ENCODE results near the gene C11orf68.

Gene C11orf68

GRCh38 chr11:65887723-65888162 is 31.1 kb downstream of the C11orf68 start:
- Mint-ChIP-seq H3K4me3 (peak overlapping the region; percentile 89 to 93), H3K36me3 (ENCODE audit: insufficient read depth) (peaks cover 42% of the 10 kb centered on the region), H3K9me3 (no peaks in the 10 kb centered on the region), H3K27ac (peak overlapping the region; percentile 90 to 92), H3K27me3 (no peaks in the 10 kb centered on the region), H3K4me1 (ENCODE audit: low read depth in 2 of 2) (peaks cover 61 to 63% of the 10 kb centered on the region in 2 donors)
- DNase-seq (no peak), ATAC-seq (replicated peaks) (no peak)

DNA sequence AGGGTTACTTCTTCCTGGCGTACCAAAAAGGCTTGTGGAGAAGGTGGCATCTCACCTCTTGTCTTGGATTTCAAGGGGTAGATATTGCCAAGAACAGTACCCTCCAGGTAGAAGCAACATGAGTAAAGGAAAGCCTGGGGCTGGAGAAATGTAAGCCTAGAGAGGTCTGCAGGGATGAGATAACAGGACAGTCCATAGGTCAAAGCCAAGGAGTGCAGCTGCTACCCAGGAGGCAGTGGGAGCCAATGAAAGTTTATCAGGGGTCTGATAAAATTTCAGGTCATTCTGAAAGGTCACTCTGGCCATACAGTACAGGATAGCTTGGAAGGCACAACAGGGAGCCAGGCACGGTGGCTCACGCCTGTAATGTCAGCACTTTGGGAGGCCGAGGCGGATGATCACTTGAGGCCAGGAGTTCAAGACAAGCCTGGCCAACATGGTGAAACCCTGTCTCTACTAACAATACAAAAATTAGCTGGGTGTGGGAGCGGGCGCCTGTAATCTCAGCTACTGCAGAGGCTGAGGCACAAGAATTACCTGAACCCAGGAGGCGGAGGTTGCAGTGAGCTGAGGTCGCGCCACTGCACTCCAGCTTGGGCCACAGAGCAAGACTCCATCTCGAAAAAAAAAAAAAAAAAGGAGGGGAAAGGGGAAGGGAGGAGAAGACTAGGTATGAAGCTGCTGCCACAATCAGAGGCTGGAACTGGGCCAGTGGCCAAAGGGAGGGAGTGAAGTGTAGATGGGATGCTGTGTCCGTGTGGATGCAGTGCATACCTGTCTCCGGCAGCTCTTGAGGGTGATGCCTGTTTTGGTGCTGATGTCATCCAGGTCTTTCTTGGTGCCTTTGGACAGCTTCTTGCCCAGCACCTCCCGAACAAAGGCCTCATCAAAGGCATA is 31.8 kb downstream of the C11orf68 start:
- Mint-ChIP-seq H3K36me3 (ENCODE audit: insufficient read depth) (peaks cover 37% of the 10 kb centered on the region), H3K4me1 (ENCODE audit: low read depth in 2 of 2) (peaks cover 54 to 56% of the 10 kb centered on the region in 2 donors)

DNA sequence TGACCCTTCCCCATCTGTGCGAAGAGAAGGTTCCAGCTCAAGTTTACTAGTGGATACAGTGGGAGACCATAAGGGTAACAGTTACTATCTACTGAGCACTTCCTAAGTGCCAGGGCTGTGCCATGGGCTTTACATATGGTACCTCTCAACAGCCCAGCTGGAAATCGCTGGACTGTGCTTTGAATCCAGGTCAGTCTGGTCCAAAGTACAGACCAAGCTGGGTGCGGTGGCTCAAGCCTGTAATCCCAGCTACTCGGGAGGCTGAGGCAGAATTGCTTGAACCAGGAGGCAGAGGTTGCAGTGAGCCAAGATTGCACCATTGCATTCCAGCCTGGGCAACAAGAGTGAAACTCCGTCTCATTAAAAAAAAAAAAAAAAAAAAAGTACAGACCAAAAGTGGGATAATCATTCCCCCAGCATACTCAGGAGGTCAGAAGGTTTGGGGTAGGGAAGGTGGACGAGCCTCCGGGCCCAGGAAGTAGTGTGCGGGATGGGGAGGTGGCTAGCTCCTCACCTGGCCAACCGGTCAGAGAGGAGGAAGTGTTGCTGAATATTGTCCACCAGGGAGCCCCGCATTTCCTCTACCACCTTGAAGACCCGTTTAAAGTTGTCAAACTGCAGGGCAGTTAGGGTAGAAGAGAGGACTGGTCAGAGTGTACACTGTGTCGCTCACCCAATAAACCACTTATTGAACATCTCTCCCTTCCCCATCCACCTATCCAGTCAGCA is 32.9 kb downstream of the C11orf68 start:
- Mint-ChIP-seq H3K4me3 (no peak overlapping the region), H3K9me3 (no peaks in the 10 kb centered on the region), H3K27me3 (no peaks in the 10 kb centered on the region), H3K4me1 (ENCODE audit: low read depth in 2 of 2) (peaks cover 58 to 60% of the 10 kb centered on the region in 2 donors), H3K36me3 (ENCODE audit: insufficient read depth) (peaks cover 37% of the 10 kb centered on the region), H3K27ac (peak overlapping the region in 1 of 2 donors; percentile 90)
- DNase-seq (no peak), ATAC-seq (replicated peaks) (no peak)

More for the DNA sequence above, 31.8 kb downstream of the C11orf68 start:
- no peaks in the 10 kb centered on the region for H3K27me3 Mint-ChIP-seq
- no peaks in the 10 kb centered on the region for H3K9me3 Mint-ChIP-seq
- H3K27ac Mint-ChIP-seq = peak overlapping the region; percentile 90 to 92
- DNase-seq (no peak), ATAC-seq (replicated peaks) (no peak)
- peak overlapping the region; percentile 89 to 93 for H3K4me3 Mint-ChIP-seq

GRCh38 chr11:65885231-65885630 is 33.6 kb downstream of the C11orf68 start:
- Mint-ChIP-seq H3K4me1 (ENCODE audit: low read depth in 2 of 2) (peaks cover 64 to 66% of the 10 kb centered on the region in 2 donors), H3K27ac (peak overlapping the region; percentile 76 to 87), H3K36me3 (ENCODE audit: insufficient read depth) (peaks cover 41% of the 10 kb centered on the region), H3K27me3 (no peaks in the 10 kb centered on the region), H3K9me3 (no peaks in the 10 kb centered on the region), H3K4me3 (no peak overlapping the region)
- DNase-seq = no peak
- no peak for ATAC-seq (replicated peaks)

- H3K36me3 Mint-ChIP-seq (ENCODE audit: insufficient read depth) = peaks cover 41% of the 10 kb centered on the region
- H3K27me3 Mint-ChIP-seq = no peaks in the 10 kb centered on the region
- H3K4me1 Mint-ChIP-seq (ENCODE audit: low read depth in 2 of 2) = peaks cover 62 to 64% of the 10 kb centered on the region in 2 donors
- H3K9me3 Mint-ChIP-seq = no peaks in the 10 kb centered on the region
- H3K27ac Mint-ChIP-seq = peak overlapping the region; percentile 76 to 87
- ATAC-seq (replicated peaks) (peak; percentile 50), DNase-seq (peak; percentile 75 to 80 (median 78))
- no peak overlapping the region for H3K4me3 Mint-ChIP-seq
Measured at GRCh38 chr11:65884716-65885092, 34.2 kb downstream of the C11orf68 start.

DNA sequence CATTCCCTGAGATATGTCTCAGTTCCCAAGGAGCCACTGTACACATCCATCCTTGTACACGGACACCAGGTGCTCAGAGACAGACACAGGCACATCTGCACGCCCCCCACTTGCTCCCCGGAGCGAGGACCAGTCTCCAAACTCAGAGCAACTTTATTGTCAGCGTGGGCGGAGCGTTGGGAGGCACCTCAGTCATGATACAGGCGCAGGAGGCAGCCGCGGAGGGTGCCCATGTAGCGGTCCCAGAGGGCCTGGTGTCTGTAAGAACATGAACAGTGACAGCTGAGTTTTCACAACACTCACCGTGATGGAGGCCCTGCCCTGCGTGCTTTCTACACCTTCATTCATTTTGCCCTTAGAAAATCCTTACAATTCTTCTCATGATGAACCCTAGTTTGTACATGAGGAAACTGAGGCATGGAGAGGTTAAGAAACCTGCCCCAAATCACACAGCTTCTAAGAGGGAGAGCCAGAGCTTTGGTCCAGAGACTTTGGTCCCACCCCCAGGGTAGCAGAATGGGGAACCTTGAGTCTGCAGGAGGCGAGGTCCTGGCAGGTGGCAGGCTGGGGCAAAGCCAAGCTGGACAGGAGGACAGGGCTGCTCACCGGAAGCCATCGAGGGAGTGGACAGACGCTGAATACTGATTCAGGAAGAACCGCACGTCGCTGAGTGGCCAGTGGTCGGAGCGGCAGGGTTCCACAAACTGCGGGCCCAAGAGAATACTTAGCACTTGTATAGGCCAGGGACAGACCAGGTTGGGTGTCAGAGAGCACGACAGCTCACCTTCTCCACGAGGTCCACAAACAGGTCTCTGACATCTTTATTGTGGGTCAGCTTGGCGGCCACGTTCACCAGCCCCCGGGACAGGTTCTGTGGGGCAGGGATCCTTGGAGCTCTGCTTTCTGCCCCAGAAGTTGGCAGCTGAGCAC is 34.8 kb downstream of the C11orf68 start:
- Mint-ChIP-seq H3K4me3 (no peak overlapping the region), H3K27me3 (no peaks in the 10 kb centered on the region), H3K9me3 (no peaks in the 10 kb centered on the region), H3K27ac (peak overlapping the region; percentile 76 to 87), H3K4me1 (ENCODE audit: low read depth in 2 of 2) (peaks cover 62 to 63% of the 10 kb centered on the region in 2 donors), H3K36me3 (ENCODE audit: insufficient read depth) (peaks cover 41% of the 10 kb centered on the region)
- DNase-seq (no peak), ATAC-seq (replicated peaks) (no peak)

- Mint-ChIP-seq H3K27ac (peak overlapping the region in 1 of 2 donors; percentile 31), H3K27me3 (no peaks in the 10 kb centered on the region), H3K4me1 (ENCODE audit: low read depth in 2 of 2) (peaks cover 62 to 64% of the 10 kb centered on the region in 2 donors), H3K4me3 (no peak overlapping the region), H3K9me3 (no peaks in the 10 kb centered on the region), H3K36me3 (ENCODE audit: insufficient read depth) (peaks cover 37% of the 10 kb centered on the region)
- DNase-seq (no peak), ATAC-seq (replicated peaks) (no peak)
Measured at GRCh38 chr11:65883058-65883761, 35.7 kb downstream of the C11orf68 start.

DNA sequence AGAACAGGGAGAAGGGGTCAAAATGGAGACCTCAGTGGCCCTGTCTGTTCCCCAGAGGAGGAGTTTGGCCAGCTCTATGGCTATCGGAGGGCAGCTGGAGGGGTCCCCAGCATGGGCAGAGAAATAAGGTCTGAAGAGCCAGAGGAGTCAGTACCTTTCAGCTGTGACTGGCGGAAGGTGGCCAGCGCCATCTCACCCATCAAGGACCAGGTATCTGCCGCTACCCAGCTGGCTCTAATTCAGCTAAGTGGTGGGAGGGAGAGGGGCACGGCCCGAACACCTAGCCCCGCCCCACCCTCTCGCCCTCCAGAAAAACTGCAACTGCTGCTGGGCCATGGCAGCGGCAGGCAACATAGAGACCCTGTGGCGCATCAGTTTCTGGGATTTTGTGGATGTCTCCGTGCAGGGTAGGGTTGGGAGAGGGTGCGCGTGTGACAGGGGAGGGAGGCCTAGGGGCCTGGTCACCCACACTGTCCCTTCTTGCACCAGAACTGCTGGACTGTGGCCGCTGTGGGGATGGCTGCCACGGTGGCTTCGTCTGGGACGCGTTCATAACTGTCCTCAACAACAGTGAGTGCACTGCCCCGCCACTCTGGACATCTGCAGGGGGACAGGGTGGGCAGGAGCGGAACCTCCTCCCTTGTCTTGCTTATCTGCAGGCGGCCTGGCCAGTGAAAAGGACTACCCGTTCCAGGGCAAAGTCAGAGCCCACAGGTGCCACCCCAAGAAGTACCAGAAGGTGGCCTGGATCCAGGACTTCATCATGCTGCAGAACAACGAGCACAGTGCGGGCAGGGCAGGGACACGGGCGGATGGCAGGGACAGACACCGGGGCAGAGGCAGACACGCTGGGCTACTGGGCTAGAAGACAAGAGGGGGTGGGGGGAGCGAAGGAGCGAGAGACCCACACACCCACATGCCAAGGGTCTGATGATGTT is 36.5 kb downstream of the C11orf68 start:
- H3K27me3 Mint-ChIP-seq = no peaks in the 10 kb centered on the region
- H3K4me3 Mint-ChIP-seq = peak overlapping the region; percentile 53 to 88
- ATAC-seq (replicated peaks) (no peak), DNase-seq (no peak)
- peaks cover 60 to 62% of the 10 kb centered on the region in 2 donors for H3K4me1 Mint-ChIP-seq (ENCODE audit: low read depth in 2 of 2)
- H3K27ac Mint-ChIP-seq = peak overlapping the region; percentile 31 to 92
- no peaks in the 10 kb centered on the region for H3K9me3 Mint-ChIP-seq
- H3K36me3 Mint-ChIP-seq (ENCODE audit: insufficient read depth) = peaks cover 30% of the 10 kb centered on the region

DNA sequence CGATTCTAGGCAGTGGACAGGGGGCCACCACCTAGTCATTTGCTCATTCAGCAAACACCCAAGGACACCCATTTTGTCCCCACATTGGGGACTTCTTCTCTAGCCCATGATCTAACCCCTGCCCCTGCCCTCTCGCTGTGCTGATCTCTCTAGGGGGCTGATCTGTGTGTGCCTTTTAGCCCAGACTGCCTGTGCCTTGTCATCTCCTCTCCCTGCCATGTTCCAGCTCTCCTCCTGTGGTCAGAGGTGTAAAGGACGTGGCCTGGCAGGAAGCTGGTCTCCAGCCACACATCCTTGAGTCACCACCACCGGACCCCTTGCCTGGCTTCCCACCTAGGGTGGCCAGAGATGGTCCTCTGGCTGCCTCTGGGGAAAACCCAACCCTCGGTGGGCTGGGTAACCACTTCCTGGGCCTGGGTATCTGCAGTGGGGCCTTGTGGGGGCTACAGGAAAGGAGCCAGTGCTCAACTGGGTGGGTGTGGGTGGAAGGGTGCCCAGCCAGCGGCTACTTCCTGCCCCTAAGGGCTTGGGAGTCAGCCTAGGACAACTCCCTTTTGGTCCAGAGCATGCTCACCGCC is 37.9 kb downstream of the C11orf68 start:
- peak overlapping the region; percentile 92 for H3K27ac Mint-ChIP-seq
- H3K4me3 Mint-ChIP-seq = peak overlapping the region; percentile 88 to 90
- peaks cover 30% of the 10 kb centered on the region for H3K36me3 Mint-ChIP-seq (ENCODE audit: insufficient read depth)
- peaks cover 55 to 57% of the 10 kb centered on the region in 2 donors for H3K4me1 Mint-ChIP-seq (ENCODE audit: low read depth in 2 of 2)
- DNase-seq = no peak
- H3K9me3 Mint-ChIP-seq = no peaks in the 10 kb centered on the region
- ATAC-seq (replicated peaks) = peak; percentile 23
- H3K27me3 Mint-ChIP-seq = no peaks in the 10 kb centered on the region

DNA sequence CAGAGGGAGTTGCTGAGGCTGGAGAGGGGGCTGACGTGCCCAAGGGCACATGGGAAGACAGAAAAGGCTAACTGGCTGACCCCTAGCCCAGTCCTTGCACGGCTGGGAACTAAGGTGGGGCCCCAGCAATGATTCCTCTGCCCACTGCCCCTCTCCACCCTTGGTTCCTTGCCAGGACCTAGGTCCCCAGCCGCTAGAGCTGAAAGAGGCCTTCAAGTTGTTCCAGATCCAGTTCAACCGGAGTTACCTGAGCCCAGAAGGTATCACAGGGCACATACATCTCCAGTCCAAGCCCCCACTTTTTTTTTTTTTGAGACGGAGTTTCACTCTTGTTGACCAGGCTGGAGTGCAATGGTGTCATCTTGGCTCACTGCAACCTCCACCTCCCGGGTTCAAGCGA is 38.8 kb downstream of the C11orf68 start:
- H3K4me3 Mint-ChIP-seq = peak overlapping the region; percentile 88 to 90
- no peak for ATAC-seq (replicated peaks)
- peak overlapping the region; percentile 92 for H3K27ac Mint-ChIP-seq
- DNase-seq = no peak
- H3K9me3 Mint-ChIP-seq = no peaks in the 10 kb centered on the region
- H3K36me3 Mint-ChIP-seq (ENCODE audit: insufficient read depth) = peaks cover 28% of the 10 kb centered on the region
- peaks cover 51 to 52% of the 10 kb centered on the region in 2 donors for H3K4me1 Mint-ChIP-seq (ENCODE audit: low read depth in 2 of 2)
- H3K27me3 Mint-ChIP-seq = no peaks in the 10 kb centered on the region

GRCh38 chr11:65879617-65880016 is 39.2 kb downstream of the C11orf68 start, which contains the start of gene CTSW:
CTSW (plus strand) TSS chr11:65879837; CDS start chr11:65879855, 18 bp downstream.
- Mint-ChIP-seq H3K27me3 (no peaks in the 10 kb centered on the region), H3K4me1 (ENCODE audit: low read depth in 2 of 2) (peaks cover 47 to 49% of the 10 kb centered on the region in 2 donors), H3K4me3 (peak within 1 kb of the TSS; percentile 88 to 90), H3K9me3 (no peaks in the 10 kb centered on the region), H3K27ac (peak within 1 kb of the TSS; percentile 92), H3K36me3 (ENCODE audit: insufficient read depth) (peaks cover 24% of the 10 kb centered on the region)
- ATAC-seq (replicated peaks) = peak; percentile 84
- peak in 1 of 3 experiments; percentile 57 for DNase-seq

Data from effector memory CD8-positive, alpha-beta T cell (primary cell).